ENCODE results near the gene CST9. TPM values are rescaled to one million over a fixed set of nuclear protein-coding genes. Genes with fewer than 3 reads are reported as not detected.
A peak's percentile ranks its signal among the peaks of the same experiment; 100 is the strongest.

CST9 gene
- total and polyA plus RNA-seq, 2 of the 13 experiments (the other 11 are each of a cell fraction or from before 2014, with no cell fraction given), result 0.07 TPM; not detected in 1

GRCh38 chr20:23640671-23641667 is 35.3 kb upstream of the CST9 start (continued):
- TF ChIP-seq ZNF646 (CRISPR knock-in tag; IDR thresholded peaks at IDR 0.05) (peak; percentile 5; the same call in 1 of the 2 replicates), ZNF225 (CRISPR knock-in tag; IDR thresholded peaks at IDR 0.05) (peak; percentile 71; the same call in 1 of the 2 replicates), ZBTB33 (CRISPR knock-in tag; IDR thresholded peaks at IDR 0.05) (0 out of 2 replicates have a peak, but pooled peaks have one; percentile 46), ZNF235 (CRISPR knock-in tag; IDR thresholded peaks at IDR 0.05; ENCODE audit: borderline replicate concordance) (no peak), NPAS2 (CRISPR knock-in tag; IDR thresholded peaks at IDR 0.05; ENCODE audit: borderline replicate concordance) (no peak), JUN (CRISPR knock-in tag; IDR thresholded peaks at IDR 0.05) (no peak), ZKSCAN5 (CRISPR knock-in tag; IDR thresholded peaks at IDR 0.05) (no peak), ATF2 (CRISPR knock-in tag; IDR thresholded peaks at IDR 0.05) (peak; percentile 74; the same call in 1 of the 2 replicates), ZNF121 (CRISPR knock-in tag; IDR thresholded peaks at IDR 0.05) (no peak), FLYWCH1 (CRISPR knock-in tag; IDR thresholded peaks at IDR 0.05) (0 out of 2 replicates have a peak, but pooled peaks have one; percentile 74), HNF4A (CRISPR knock-in tag; IDR thresholded peaks at IDR 0.05) (peak; percentile 72), ZNF616 (CRISPR knock-in tag; IDR thresholded peaks at IDR 0.05; ENCODE audit: low read depth) (no peak), ZSCAN22 (CRISPR knock-in tag; IDR thresholded peaks at IDR 0.05) (no peak), ZBTB38 (CRISPR knock-in tag; IDR thresholded peaks at IDR 0.05) (no peak; the same call in 1 of the 2 replicates), CBFB (CRISPR knock-in tag; IDR thresholded peaks at IDR 0.05) (no peak), KAT8 (CRISPR knock-in tag; IDR thresholded peaks at IDR 0.05) (peak; percentile 73), ZNF224 (CRISPR knock-in tag; IDR thresholded peaks at IDR 0.05) (0 out of 2 replicates have a peak, but pooled peaks have one; percentile 53)

All from HepG2 (cell line).